ENCODE data around the gene NASP. TPM values are rescaled to one million over a fixed set of nuclear protein-coding genes. Genes with fewer than 3 reads are reported as not detected.

The NASP gene
- total and polyA plus RNA-seq, 2 of the 13 experiments (the other 11 are each of a cell fraction or from before 2014, with no cell fraction given), result 132 to 256 TPM

GRCh38 chr1:45550401-45551351 lies 33.2 kb upstream of the NASP start, which contains the start of gene AKR1A1 (continued):
- peak; percentile 42; the same call in 1 of the 2 replicates for TF ChIP-seq ATF5 (CRISPR knock-in tag; IDR thresholded peaks at IDR 0.05; ENCODE audit: low read depth)
- TF ChIP-seq ZNF281 (CRISPR knock-in tag; IDR thresholded peaks at IDR 0.05; ENCODE audit: borderline replicate concordance), result no peak
- no peak for TF ChIP-seq ZNF672 (CRISPR knock-in tag; IDR thresholded peaks at IDR 0.05)
- TF ChIP-seq MTF2 (CRISPR knock-in tag; IDR thresholded peaks at IDR 0.05; ENCODE audit: borderline replicate concordance), result no peak
- TF ChIP-seq ZNF749 (CRISPR knock-in tag; IDR thresholded peaks at IDR 0.05; ENCODE audit: borderline replicate concordance), result peak; percentile 91; the same call in 1 of the 2 replicates
- peak; percentile 31; the same call in 1 of the 2 replicates for TF ChIP-seq KDM5A (IDR thresholded peaks at IDR 0.05; ENCODE audit: borderline replicate concordance, low read length)
- TF ChIP-seq ZKSCAN5 (CRISPR knock-in tag; IDR thresholded peaks at IDR 0.05), result no peak
- no peak for TF ChIP-seq SOX6 (IDR thresholded peaks at IDR 0.05)
- peak; percentile 82 for TF ChIP-seq SOX6 (CRISPR knock-in tag; IDR thresholded peaks at IDR 0.05)
- TF ChIP-seq ZNF792 (CRISPR knock-in tag; IDR thresholded peaks at IDR 0.05), result peak; percentile 63
- no peak for TF ChIP-seq ZBTB8A (CRISPR knock-in tag; IDR thresholded peaks at IDR 0.05; ENCODE audit: borderline replicate concordance, low read depth)
- TF ChIP-seq, protein P1, sequence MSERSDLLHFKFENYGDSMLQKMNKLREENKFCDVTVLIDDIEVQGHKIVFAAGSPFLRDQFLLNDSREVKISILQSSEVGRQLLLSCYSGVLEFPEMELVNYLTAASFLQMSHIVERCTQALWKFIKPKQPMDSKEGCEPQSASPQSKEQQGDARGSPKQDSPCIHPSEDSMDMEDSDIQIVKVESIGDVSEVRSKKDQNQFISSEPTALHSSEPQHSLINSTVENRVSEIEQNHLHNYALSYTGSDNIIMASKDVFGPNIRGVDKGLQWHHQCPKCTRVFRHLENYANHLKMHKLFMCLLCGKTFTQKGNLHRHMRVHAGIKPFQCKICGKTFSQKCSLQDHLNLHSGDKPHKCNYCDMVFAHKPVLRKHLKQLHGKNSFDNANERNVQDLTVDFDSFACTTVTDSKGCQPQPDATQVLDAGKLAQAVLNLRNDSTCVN (CRISPR knock-in tag; IDR thresholded peaks at IDR 0.05; ENCODE audit: borderline replicate concordance), result peak; percentile 79; the same call in 1 of the 2 replicates
- no peak for TF ChIP-seq CCAR2 (optimal IDR thresholded peaks at IDR 0.05; ENCODE audit: low read depth, low read length)
- TF ChIP-seq ZNF850 (CRISPR knock-in tag; conservative IDR thresholded peaks at IDR 0.05), result no peak
- no peak for TF ChIP-seq MATR3 (CRISPR knock-in tag; IDR thresholded peaks at IDR 0.05)
- TF ChIP-seq ZNF580 (CRISPR knock-in tag; IDR thresholded peaks at IDR 0.05; ENCODE audit: borderline replicate concordance, low read depth), result peak; percentile 99
- TF ChIP-seq ONECUT2 (CRISPR knock-in tag; IDR thresholded peaks at IDR 0.05), result peak; percentile 41; the same call in 1 of the 2 replicates
- peak; percentile 95; the same call in 1 of the 2 replicates for TF ChIP-seq TGIF2 (CRISPR knock-in tag; IDR thresholded peaks at IDR 0.05)
- peak; percentile 92 for TF ChIP-seq GABPB1 (CRISPR knock-in tag; IDR thresholded peaks at IDR 0.05)
- 0 out of 2 replicates have a peak, but pooled peaks have one; percentile 79 for TF ChIP-seq ZSCAN5A (CRISPR knock-in tag; IDR thresholded peaks at IDR 0.05; ENCODE audit: borderline replicate concordance)

Data from HepG2 (cell line).